Retinal pigment epithelial cell (primary cell): ENCODE measurements around the gene SENP2.
"Not testable (repeated sequence)": the region's sequence is repeated elsewhere in the genome, so short reads cannot be mapped to it uniquely, and the experiment has no call there.

Source experiments
- DNase-seq: peaks from one replicate; pipeline ENCODE4 v3.0.0-alpha.2; 2010; ENCODE audit warnings: low read depth
- H3K4me3 ChIP-seq: 2 replicates; pipeline ENCODE4 v1.5.1; 2011; ENCODE audit warnings: mild to moderate bottlenecking, low read length, control low read depth, moderate library complexity
- TF ChIP-seq, protein P1 (sequence below): conservative IDR thresholded peaks from 2 replicates; pipeline ENCODE4 v1.5.1; 2011; ENCODE audit warnings: low read depth, low read length, control low read depth, inconsistent platforms

The SENP2 gene

GRCh38 chr3:185555101-185555501, 31.0 kb upstream of the SENP2 start:
- H3K4me3 ChIP-seq, result no peak overlapping the region
- no peak for DNase-seq
- TF ChIP-seq, protein P1, sequence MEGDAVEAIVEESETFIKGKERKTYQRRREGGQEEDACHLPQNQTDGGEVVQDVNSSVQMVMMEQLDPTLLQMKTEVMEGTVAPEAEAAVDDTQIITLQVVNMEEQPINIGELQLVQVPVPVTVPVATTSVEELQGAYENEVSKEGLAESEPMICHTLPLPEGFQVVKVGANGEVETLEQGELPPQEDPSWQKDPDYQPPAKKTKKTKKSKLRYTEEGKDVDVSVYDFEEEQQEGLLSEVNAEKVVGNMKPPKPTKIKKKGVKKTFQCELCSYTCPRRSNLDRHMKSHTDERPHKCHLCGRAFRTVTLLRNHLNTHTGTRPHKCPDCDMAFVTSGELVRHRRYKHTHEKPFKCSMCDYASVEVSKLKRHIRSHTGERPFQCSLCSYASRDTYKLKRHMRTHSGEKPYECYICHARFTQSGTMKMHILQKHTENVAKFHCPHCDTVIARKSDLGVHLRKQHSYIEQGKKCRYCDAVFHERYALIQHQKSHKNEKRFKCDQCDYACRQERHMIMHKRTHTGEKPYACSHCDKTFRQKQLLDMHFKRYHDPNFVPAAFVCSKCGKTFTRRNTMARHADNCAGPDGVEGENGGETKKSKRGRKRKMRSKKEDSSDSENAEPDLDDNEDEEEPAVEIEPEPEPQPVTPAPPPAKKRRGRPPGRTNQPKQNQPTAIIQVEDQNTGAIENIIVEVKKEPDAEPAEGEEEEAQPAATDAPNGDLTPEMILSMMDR, result no peak

DNA sequence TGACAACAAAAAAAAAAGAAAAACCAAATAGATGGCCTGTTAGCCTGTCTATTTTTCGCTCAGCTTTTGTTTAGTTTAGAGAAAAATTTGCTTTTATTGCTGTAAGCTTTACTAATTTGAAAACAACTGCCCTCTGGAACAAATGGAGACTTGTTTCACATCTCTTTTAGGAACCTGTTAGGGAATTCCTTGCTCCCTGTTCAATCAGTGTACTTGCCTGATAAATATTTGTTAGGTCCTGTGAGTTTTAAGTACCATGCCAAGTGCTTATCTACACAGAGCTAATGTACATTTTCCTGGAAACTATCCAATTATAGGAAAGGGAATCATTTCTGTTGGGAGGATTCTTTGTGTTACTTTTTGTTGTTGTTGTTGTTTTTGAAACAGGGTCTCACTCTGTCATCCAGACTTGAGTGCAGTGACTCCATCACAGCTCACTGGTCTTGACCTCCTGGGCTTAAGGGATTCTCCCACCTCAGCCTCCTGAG, 30.2 kb upstream of the SENP2 start:
- no peak for DNase-seq
- H3K4me3 ChIP-seq, result no peak overlapping the region
- TF ChIP-seq, protein P1, result no peak

DNA sequence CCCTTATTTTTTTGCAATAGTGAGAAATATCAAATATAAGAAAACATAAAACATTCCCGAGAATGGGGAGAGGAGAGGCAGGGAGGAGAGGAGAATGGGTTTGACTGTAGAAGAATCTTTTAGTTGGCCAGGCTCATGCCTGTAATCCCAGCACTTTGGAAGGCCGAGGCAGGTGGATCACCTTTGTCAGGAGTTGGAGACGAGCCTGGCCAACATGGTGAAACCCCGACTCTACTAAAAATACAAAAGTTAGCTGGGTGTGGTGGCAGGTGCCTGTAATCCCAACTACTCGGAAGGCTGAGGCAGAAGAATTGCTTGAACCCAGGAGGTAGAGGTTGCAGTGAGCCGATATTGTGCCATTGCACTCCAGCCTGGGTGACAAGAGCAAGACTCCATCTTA, 29.5 kb upstream of the SENP2 start:
- not testable (repeated sequence) for DNase-seq, H3K4me3 ChIP-seq

- TF ChIP-seq, protein P1, result no peak
- H3K4me3 ChIP-seq, result no peak overlapping the region
- DNase-seq, result no peak
Observed at GRCh38 chr3:185558395-185558794, 27.7 kb upstream of the SENP2 start.

GRCh38 chr3:185559706-185560090, 26.4 kb upstream of the SENP2 start:
- TF ChIP-seq, protein P1, result no peak
- no peak for DNase-seq
- no peak overlapping the region for H3K4me3 ChIP-seq

- no peak overlapping the region for H3K4me3 ChIP-seq
- DNase-seq, result no peak
- TF ChIP-seq, protein P1, result no peak
Observed at GRCh38 chr3:185560676-185561075, 25.4 kb upstream of the SENP2 start.

DNA sequence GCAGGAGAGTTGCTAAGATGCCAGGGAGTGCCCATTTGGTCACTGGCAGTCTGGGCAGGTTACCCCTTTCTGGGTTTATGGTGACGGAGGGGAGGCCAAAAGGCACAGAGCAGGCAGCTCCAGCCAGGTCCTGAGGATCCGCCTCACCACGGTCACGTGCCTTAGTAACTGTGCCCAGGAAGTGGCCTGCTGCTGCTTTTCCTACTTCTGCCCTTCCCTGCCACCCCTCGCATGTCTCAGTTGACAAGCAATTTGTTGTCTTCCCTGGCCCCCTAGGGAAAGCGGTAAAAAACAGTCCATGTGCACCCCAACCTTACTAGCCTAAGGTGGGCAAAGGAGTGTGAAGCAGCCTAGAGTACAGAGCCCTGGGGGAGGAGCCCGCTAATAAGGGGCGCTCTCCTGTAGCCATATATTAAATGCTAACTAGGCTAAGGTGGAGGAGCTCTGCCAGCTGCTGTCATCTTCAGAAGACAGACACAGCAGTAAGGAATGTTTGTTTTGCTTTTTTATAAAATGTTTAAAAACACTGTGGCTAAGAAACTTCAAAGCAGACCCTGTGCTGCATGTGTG, 24.6 kb upstream of the SENP2 start:
- DNase-seq, result no peak
- TF ChIP-seq, protein P1, result no peak
- no peak overlapping the region for H3K4me3 ChIP-seq
